GM21381 (cell line): ENCODE results near the gene CELF5.

Experiments used
- ATAC-seq: cut with Tn5 transposase; IDR thresholded peaks from one replicate; pipeline ENCODE4 v1.9.1; 2021; ENCODE audit warnings: mild to moderate bottlenecking, moderate library complexity; ENCODE audit not compliant: unreplicated experiment

Gene CELF5

GRCh38 chr19:3270902-3271301 is 46.4 kb downstream of the CELF5 start:
- ATAC-seq: no peak

- no peak for ATAC-seq
Observed at GRCh38 chr19:3272401-3272931, 48.0 kb downstream of the CELF5 start.

- no peak for ATAC-seq
Observed at GRCh38 chr19:3272952-3273351, 48.5 kb downstream of the CELF5 start.

- no peak for ATAC-seq
Observed at GRCh38 chr19:3274245-3274941, 49.9 kb downstream of the CELF5 start.

- ATAC-seq: no peak
Observed at GRCh38 chr19:3274942-3275582, 50.6 kb downstream of the CELF5 start.

- no peak for ATAC-seq
Observed at GRCh38 chr19:3275583-3276340, 51.3 kb downstream of the CELF5 start.

- no peak for ATAC-seq
Observed at GRCh38 chr19:3276341-3276799, 51.9 kb downstream of the CELF5 start.

GRCh38 chr19:3277649-3278048 is 53.2 kb downstream of the CELF5 start:
- ATAC-seq: no peak

- ATAC-seq: no peak
Observed at GRCh38 chr19:3278294-3278693, 53.8 kb downstream of the CELF5 start.

- no peak for ATAC-seq
Observed at GRCh38 chr19:3278749-3279148, 54.3 kb downstream of the CELF5 start.

GRCh38 chr19:3279306-3279705 is 54.8 kb downstream of the CELF5 start:
- ATAC-seq: no peak

GRCh38 chr19:3281026-3281425 is 56.6 kb downstream of the CELF5 start:
- ATAC-seq: no peak

- no peak for ATAC-seq
Observed at GRCh38 chr19:3282155-3282554, 57.7 kb downstream of the CELF5 start.

GRCh38 chr19:3282564-3282963 is 58.1 kb downstream of the CELF5 start:
- no peak for ATAC-seq

GRCh38 chr19:3283246-3283751 is 58.8 kb downstream of the CELF5 start:
- ATAC-seq: no peak

GRCh38 chr19:3283886-3284657 is 59.6 kb downstream of the CELF5 start:
- no peak for ATAC-seq

GRCh38 chr19:3284759-3285646 is 60.5 kb downstream of the CELF5 start:
- no peak for ATAC-seq

GRCh38 chr19:3285647-3286176 is 61.3 kb downstream of the CELF5 start:
- no peak for ATAC-seq

- ATAC-seq: no peak
Observed at GRCh38 chr19:3287814-3288213, 63.4 kb downstream of the CELF5 start.
